Mesendoderm (in vitro differentiated cells): ENCODE results near the gene HAO1.

ENCODE experiments used
- DNase-seq: peaks from one replicate; pipeline ENCODE4 v3.0.0; 2013
- H2AK5ac ChIP-seq: 2 replicates; pipeline ENCODE4 v1.6.1; 2013; ENCODE audit warnings: low read length, inconsistent platforms
- H2BK120ac ChIP-seq: 2 replicates; pipeline ENCODE4 v1.6.1; 2013; ENCODE audit warnings: low read depth, mild to moderate bottlenecking, low read length, moderate library complexity, mixed read lengths
- H2BK15ac ChIP-seq: replicated peaks from 2 replicates; pipeline ENCODE4 v1.6.1; 2013; ENCODE audit warnings: low read depth, mild to moderate bottlenecking, moderate library complexity
- H2BK5ac ChIP-seq: 2 replicates; pipeline ENCODE4 v1.6.1; 2013; ENCODE audit warnings: low read length, inconsistent platforms
- H3K18ac ChIP-seq: 2 replicates; pipeline ENCODE4 v1.6.1; 2013; ENCODE audit warnings: mild to moderate bottlenecking, low read length, mixed read lengths
- H3K23ac ChIP-seq: one replicate; pipeline ENCODE4 v1.6.1; 2013; ENCODE audit warnings: low read length
- H3K27ac ChIP-seq: 2 replicates; pipeline ENCODE4 v1.5.1; 2013; ENCODE audit warnings: low read depth, mild to moderate bottlenecking, inconsistent platforms, low read length, moderate library complexity
- H3K27me3 ChIP-seq: 2 replicates; pipeline ENCODE4 v1.6.1; 2013; ENCODE audit warnings: low read length, control low read depth, mild to moderate bottlenecking, inconsistent platforms; ENCODE audit not compliant: insufficient read depth, poor library complexity
- H3K36me3 ChIP-seq: 2 replicates; pipeline ENCODE4 v1.6.1; 2013; ENCODE audit warnings: low read length, inconsistent platforms; ENCODE audit not compliant: control insufficient read depth, insufficient read depth
- H3K4ac ChIP-seq: one replicate; pipeline ENCODE4 v1.6.1; 2013; ENCODE audit warnings: low read depth, mild to moderate bottlenecking, low read length, moderate library complexity
- H3K4me1 ChIP-seq: 2 replicates; pipeline ENCODE4 v1.6.1; 2013; ENCODE audit warnings: low read depth, low read length, inconsistent platforms; ENCODE audit not compliant: control insufficient read depth
- H3K4me2 ChIP-seq: 2 replicates; pipeline ENCODE4 v1.6.1; 2013; ENCODE audit warnings: low read length
- H3K4me3 ChIP-seq: 2 replicates; pipeline ENCODE4 v1.5.1; 2013; ENCODE audit warnings: mild to moderate bottlenecking, low read length
- H3K56ac ChIP-seq: one replicate; pipeline ENCODE4 v1.6.1; 2013; ENCODE audit warnings: low read length
- H3K79me1 ChIP-seq: 2 replicates; pipeline ENCODE4 v1.6.1; 2013; ENCODE audit warnings: low read length, inconsistent platforms
- H3K79me2 ChIP-seq: 2 replicates; pipeline ENCODE4 v1.6.1; 2013; ENCODE audit warnings: mild to moderate bottlenecking, low read length; ENCODE audit not compliant: control insufficient read depth, insufficient read depth
- H3K9ac ChIP-seq: 2 replicates; pipeline ENCODE4 v1.6.1; 2013; ENCODE audit warnings: low read length, inconsistent platforms
- H4K5ac ChIP-seq: one replicate; pipeline ENCODE4 v1.6.1; 2013; ENCODE audit warnings: low read length
- H4K8ac ChIP-seq: one replicate; pipeline ENCODE4 v1.6.1; 2013; ENCODE audit warnings: low read depth, mild to moderate bottlenecking, control low read depth, low read length, moderate library complexity
- WGBS: extraction: QIAGEN DNeasy Blood & Tissue Kit; methylation state at CpG from one replicate; pipeline ENCODE4 v1.1.7; 2013; ENCODE audit warnings: low lambda C conversion rate, missing lambda C conversion rate; ENCODE audit not compliant: insufficient coverage; ENCODE audit errors: extremely low coverage; 5-methylcytosine and 5-hydroxymethylcytosine counted together

The HAO1 gene

GRCh38 chr20:7977709-7978108, 37.5 kb upstream of the HAO1 start:
- Histone ChIP-seq H2BK15ac (no peak overlapping the region), H3K23ac (no peak overlapping the region), H2BK120ac (no peak overlapping the region), H3K4me3 (no peak overlapping the region), H3K36me3 (no peaks in the 10 kb centered on the region), H3K18ac (no peak overlapping the region), H2AK5ac (no peak overlapping the region), H3K4me2 (no peak overlapping the region), H3K9ac (no peak overlapping the region), H3K27ac (no peak overlapping the region), H3K4me1 (no peaks in the 10 kb centered on the region), H3K56ac (no peak overlapping the region), H4K8ac (no peak overlapping the region), H3K79me2 (no peaks in the 10 kb centered on the region), H3K79me1 (no peaks in the 10 kb centered on the region), H3K27me3 (no peaks in the 10 kb centered on the region), H2BK5ac (no peak overlapping the region), H3K4ac (no peak overlapping the region), H4K5ac (no peak overlapping the region)
- WGBS: no CpG with 5 or more reads among the region's 5 CpGs
- no peak for DNase-seq

GRCh38 chr20:7975851-7976414, 35.7 kb upstream of the HAO1 start:
- H3K27me3 ChIP-seq: no peaks in the 10 kb centered on the region
- H3K56ac ChIP-seq: no peak overlapping the region
- H2AK5ac ChIP-seq: no peak overlapping the region
- H2BK120ac ChIP-seq: no peak overlapping the region
- no peaks in the 10 kb centered on the region for H3K4me1 ChIP-seq
- H3K18ac ChIP-seq: no peak overlapping the region
- H3K27ac ChIP-seq: no peak overlapping the region
- H3K9ac ChIP-seq: no peak overlapping the region
- H3K4me3 ChIP-seq: no peak overlapping the region
- H2BK15ac ChIP-seq: no peak overlapping the region
- H2BK5ac ChIP-seq: no peak overlapping the region
- H4K8ac ChIP-seq: no peak overlapping the region
- H4K5ac ChIP-seq: no peak overlapping the region
- H3K23ac ChIP-seq: no peak overlapping the region
- no CpG with 5 or more reads among the region's 9 CpGs for WGBS
- DNase-seq: no peak
- no peak overlapping the region for H3K4ac ChIP-seq
- H3K36me3 ChIP-seq: no peaks in the 10 kb centered on the region
- no peaks in the 10 kb centered on the region for H3K79me1 ChIP-seq
- H3K79me2 ChIP-seq: no peaks in the 10 kb centered on the region
- no peak overlapping the region for H3K4me2 ChIP-seq

- Histone ChIP-seq H2BK5ac (no peak overlapping the region), H3K4me2 (no peak overlapping the region), H3K4ac (no peak overlapping the region), H3K27me3 (no peaks in the 10 kb centered on the region), H3K36me3 (no peaks in the 10 kb centered on the region), H4K8ac (no peak overlapping the region), H4K5ac (no peak overlapping the region), H3K79me2 (no peaks in the 10 kb centered on the region), H3K27ac (no peak overlapping the region), H3K56ac (no peak overlapping the region), H2BK15ac (no peak overlapping the region), H3K18ac (no peak overlapping the region), H3K4me1 (no peaks in the 10 kb centered on the region), H2AK5ac (no peak overlapping the region), H3K79me1 (no peaks in the 10 kb centered on the region), H3K23ac (no peak overlapping the region), H3K4me3 (no peak overlapping the region), H2BK120ac (no peak overlapping the region), H3K9ac (no peak overlapping the region)
- no CpG with 5 or more reads among the region's 4 CpGs for WGBS
- DNase-seq: no peak
These were observed 34.7 kb upstream of the HAO1 start for GRCh38 chr20:7974785-7975435.

GRCh38 chr20:7971536-7972280, 31.4 kb upstream of the HAO1 start:
- no peak overlapping the region for H4K5ac ChIP-seq
- H3K4me3 ChIP-seq: no peak overlapping the region
- no peak overlapping the region for H2AK5ac ChIP-seq
- WGBS: no CpG with 5 or more reads among the region's 2 CpGs
- no peak overlapping the region for H3K27ac ChIP-seq
- H3K18ac ChIP-seq: no peak overlapping the region
- H3K4me2 ChIP-seq: no peak overlapping the region
- no peak overlapping the region for H3K23ac ChIP-seq
- H3K9ac ChIP-seq: no peak overlapping the region
- no peak overlapping the region for H3K56ac ChIP-seq
- H3K4me1 ChIP-seq: no peaks in the 10 kb centered on the region
- no peaks in the 10 kb centered on the region for H3K79me1 ChIP-seq
- no peak overlapping the region for H2BK15ac ChIP-seq
- H3K4ac ChIP-seq: no peak overlapping the region
- H3K36me3 ChIP-seq: no peaks in the 10 kb centered on the region
- H3K27me3 ChIP-seq: no peaks in the 10 kb centered on the region
- H4K8ac ChIP-seq: no peak overlapping the region
- H2BK120ac ChIP-seq: no peak overlapping the region
- DNase-seq: no peak
- H3K79me2 ChIP-seq: no peaks in the 10 kb centered on the region
- H2BK5ac ChIP-seq: no peak overlapping the region

- Histone ChIP-seq H3K23ac (no peak overlapping the region), H3K4me3 (no peak overlapping the region), H2BK15ac (no peak overlapping the region), H3K4ac (no peak overlapping the region), H3K4me1 (no peaks in the 10 kb centered on the region), H2BK5ac (no peak overlapping the region), H3K27ac (no peak overlapping the region), H4K8ac (no peak overlapping the region), H3K9ac (no peak overlapping the region), H2AK5ac (no peak overlapping the region), H4K5ac (no peak overlapping the region), H3K56ac (no peak overlapping the region), H3K4me2 (no peak overlapping the region), H3K79me2 (no peaks in the 10 kb centered on the region), H3K36me3 (no peaks in the 10 kb centered on the region), H3K79me1 (no peaks in the 10 kb centered on the region), H3K27me3 (no peaks in the 10 kb centered on the region), H3K18ac (no peak overlapping the region), H2BK120ac (no peak overlapping the region)
- WGBS: no CpG with 5 or more reads among the region's 4 CpGs
- peak; percentile 11 for DNase-seq
These were observed 27.1 kb upstream of the HAO1 start for GRCh38 chr20:7967199-7967844.
